PC-3 (cell line): ENCODE measurements around the gene CCN2.

Experiments
- EZH2 ChIP-seq: fragments of 300-600 bp; sonication (generic); IDR thresholded peaks from one replicate; pipeline ENCODE4 v1.6.1; 2017; ENCODE audit warnings: antibody characterized with exemption, mild to moderate bottlenecking, low read length; ENCODE audit not compliant: unreplicated experiment
- TF ChIP-seq, protein P1 (sequence below): fragments of 300-600 bp; sonication (generic); conservative IDR thresholded peaks from 2 replicates; pipeline ENCODE4 v1.5.1; 2017; ENCODE audit warnings: antibody characterized with exemption, low read depth, mild to moderate bottlenecking, low read length

GRCh38 chr6:131951576-131952230, 531 bp upstream of the CCN2 start:
- TF ChIP-seq, protein P1, sequence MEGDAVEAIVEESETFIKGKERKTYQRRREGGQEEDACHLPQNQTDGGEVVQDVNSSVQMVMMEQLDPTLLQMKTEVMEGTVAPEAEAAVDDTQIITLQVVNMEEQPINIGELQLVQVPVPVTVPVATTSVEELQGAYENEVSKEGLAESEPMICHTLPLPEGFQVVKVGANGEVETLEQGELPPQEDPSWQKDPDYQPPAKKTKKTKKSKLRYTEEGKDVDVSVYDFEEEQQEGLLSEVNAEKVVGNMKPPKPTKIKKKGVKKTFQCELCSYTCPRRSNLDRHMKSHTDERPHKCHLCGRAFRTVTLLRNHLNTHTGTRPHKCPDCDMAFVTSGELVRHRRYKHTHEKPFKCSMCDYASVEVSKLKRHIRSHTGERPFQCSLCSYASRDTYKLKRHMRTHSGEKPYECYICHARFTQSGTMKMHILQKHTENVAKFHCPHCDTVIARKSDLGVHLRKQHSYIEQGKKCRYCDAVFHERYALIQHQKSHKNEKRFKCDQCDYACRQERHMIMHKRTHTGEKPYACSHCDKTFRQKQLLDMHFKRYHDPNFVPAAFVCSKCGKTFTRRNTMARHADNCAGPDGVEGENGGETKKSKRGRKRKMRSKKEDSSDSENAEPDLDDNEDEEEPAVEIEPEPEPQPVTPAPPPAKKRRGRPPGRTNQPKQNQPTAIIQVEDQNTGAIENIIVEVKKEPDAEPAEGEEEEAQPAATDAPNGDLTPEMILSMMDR, result no peak
- no peak for TF ChIP-seq EZH2
